H9 (cell line): ENCODE measurements around the gene SERPINB2. TPM values are rescaled to one million over a fixed set of nuclear protein-coding genes. Genes with fewer than 3 reads are reported as not detected.

ENCODE experiments used
- DNase-seq: peaks from one replicate; pipeline ENCODE4 v3.0.0-alpha.2; 2017
- H2AFZ ChIP-seq: one replicate; pipeline ENCODE4 v1.6.1; 2013; ENCODE audit warnings: mild to moderate bottlenecking, low read length, control low read depth, moderate library complexity
- H2AK5ac ChIP-seq: 2 replicates; pipeline ENCODE4 v1.6.1; 2013; ENCODE audit warnings: low read length, control low read depth, mixed read lengths; ENCODE audit not compliant: insufficient read length
- H2BK120ac ChIP-seq: one replicate; pipeline ENCODE4 v1.6.1; 2013; ENCODE audit warnings: low read depth, mild to moderate bottlenecking, low read length, control low read depth, inconsistent platforms; ENCODE audit not compliant: poor library complexity, severe bottlenecking
- H2BK12ac ChIP-seq: 2 replicates; pipeline ENCODE4 v1.6.1; 2013; ENCODE audit warnings: low read length, control low read depth, mixed read lengths, low read depth; ENCODE audit not compliant: insufficient read length
- H2BK15ac ChIP-seq: 2 replicates; pipeline ENCODE4 v1.6.1; 2013; ENCODE audit warnings: low read depth, low read length, control low read depth
- H2BK20ac ChIP-seq: one replicate; pipeline ENCODE4 v1.6.1; 2013; ENCODE audit warnings: low read depth, mild to moderate bottlenecking, low read length, control low read depth, inconsistent platforms; ENCODE audit not compliant: poor library complexity, severe bottlenecking
- H2BK5ac ChIP-seq: 2 replicates; pipeline ENCODE4 v1.6.1; 2013; ENCODE audit warnings: low read length, control low read depth, mixed read lengths; ENCODE audit not compliant: insufficient read length
- H3K14ac ChIP-seq: 2 replicates; pipeline ENCODE4 v1.6.1; 2013; ENCODE audit warnings: low read length, control low read depth; ENCODE audit not compliant: insufficient read depth
- H3K18ac ChIP-seq: 2 replicates; pipeline ENCODE4 v1.6.1; 2013; ENCODE audit warnings: low read depth, mild to moderate bottlenecking, mixed read lengths, low read length, control low read depth; ENCODE audit not compliant: insufficient read length
- H3K23ac ChIP-seq: 2 replicates; pipeline ENCODE4 v1.6.1; 2013; ENCODE audit warnings: low read length, control low read depth, mixed read lengths, low read depth; ENCODE audit not compliant: insufficient read length
- H3K23me2 ChIP-seq: 2 replicates; pipeline ENCODE4 v1.6.1; 2013; ENCODE audit warnings: low read depth, mild to moderate bottlenecking, mixed read lengths, low read length, control low read depth; ENCODE audit not compliant: insufficient read length, poor library complexity, severe bottlenecking
- H3K27ac ChIP-seq: 2 replicates; pipeline ENCODE4 v1.5.1; 2013; ENCODE audit warnings: low read length, control low read depth, mixed read lengths, low read depth; ENCODE audit not compliant: insufficient read length
- H3K27me3 ChIP-seq: 2 replicates; pipeline ENCODE4 v1.6.1; 2013; ENCODE audit warnings: low read length, control low read depth, inconsistent platforms; ENCODE audit not compliant: insufficient read depth
- H3K4ac ChIP-seq: 2 replicates; pipeline ENCODE4 v1.6.1; 2013; ENCODE audit warnings: low read depth, mild to moderate bottlenecking, control low read depth, inconsistent platforms, low read length, moderate library complexity
- H3K4me1 ChIP-seq: 2 replicates; pipeline ENCODE4 v1.6.1; 2013; ENCODE audit warnings: low read length, control low read depth, inconsistent platforms; ENCODE audit not compliant: insufficient read depth
- H3K4me2 ChIP-seq: 2 replicates; pipeline ENCODE4 v1.6.1; 2013; ENCODE audit warnings: low read length, control low read depth, mixed read lengths; ENCODE audit not compliant: insufficient read length, insufficient read depth
- H3K56ac ChIP-seq: 2 replicates; pipeline ENCODE4 v1.6.1; 2013; ENCODE audit warnings: low read depth, mild to moderate bottlenecking, mixed read lengths, low read length, control low read depth; ENCODE audit not compliant: insufficient read length
- H3K79me1 ChIP-seq: 2 replicates; pipeline ENCODE4 v1.6.1; 2013; ENCODE audit warnings: low read depth, mild to moderate bottlenecking, moderate library complexity, low read length, control low read depth, inconsistent platforms; ENCODE audit not compliant: insufficient read depth, poor library complexity, severe bottlenecking
- H3K79me2 ChIP-seq: 2 replicates; pipeline ENCODE4 v1.6.1; 2013; ENCODE audit warnings: low read length, control low read depth, inconsistent platforms; ENCODE audit not compliant: insufficient read depth
- H3K9ac ChIP-seq: 2 replicates; pipeline ENCODE4 v1.6.1; 2013; ENCODE audit warnings: low read length, control low read depth, mixed read lengths; ENCODE audit not compliant: insufficient read length; ENCODE audit errors: extremely low read depth
- H3K9me3 ChIP-seq: one replicate; pipeline ENCODE4 v1.6.1; 2013; ENCODE audit warnings: low read depth, low read length, inconsistent platforms; ENCODE audit not compliant: control insufficient read depth
- H3T11ph ChIP-seq: one replicate; pipeline ENCODE4 v1.6.1; 2013; ENCODE audit warnings: mild to moderate bottlenecking, low read length, control low read depth, inconsistent platforms
- H4K20me1 ChIP-seq: one replicate; pipeline ENCODE4 v1.6.1; 2013; ENCODE audit not compliant: control insufficient read depth, insufficient read length, insufficient read depth
- H4K5ac ChIP-seq: 2 replicates; pipeline ENCODE4 v1.6.1; 2013; ENCODE audit warnings: low read depth, mild to moderate bottlenecking, mixed read lengths, low read length, control low read depth; ENCODE audit not compliant: insufficient read length
- H4K8ac ChIP-seq: replicated peaks from 2 replicates; pipeline ENCODE4 v1.6.1; 2013; ENCODE audit warnings: low read length, control low read depth, mixed read lengths, low read depth; ENCODE audit not compliant: insufficient read length
- H4K91ac ChIP-seq: 2 replicates; pipeline ENCODE4 v1.6.1; 2013; ENCODE audit warnings: low read depth, mild to moderate bottlenecking, moderate library complexity, mixed read lengths, low read length, control low read depth; ENCODE audit not compliant: insufficient read length
- H3K27ac Mint-ChIP-seq, 3 experiments: 2 replicates in 2 of 3; 3 replicates in 1 of 3; pipeline ENCODE4 v1.8.0; 2020 to 2021; ENCODE audit warnings: mixed read lengths in 3 of 3, mild to moderate bottlenecking in 1 of 3, moderate library complexity in 1 of 3
- H3K27me3 Mint-ChIP-seq: 2 replicates; pipeline ENCODE4 v1.8.0; 2021; ENCODE audit warnings: low read depth, mild to moderate bottlenecking, moderate library complexity, mixed read lengths
- H3K36me3 Mint-ChIP-seq, 3 experiments: 2 replicates in 2 of 3; 3 replicates in 1 of 3; pipeline ENCODE4 v1.8.0; 2020 to 2021; ENCODE audit warnings: low read depth in 3 of 3, mixed read lengths in 3 of 3; ENCODE audit not compliant: insufficient read depth in 1 of 3
- H3K4me1 Mint-ChIP-seq, 2 experiments: 2 replicates each; pipeline ENCODE4 v1.8.0; 2020; ENCODE audit warnings: mixed read lengths in 2 of 2
- H3K4me3 Mint-ChIP-seq, 2 experiments: 2 replicates in 1 of 2; 3 replicates in 1 of 2; pipeline ENCODE4 v1.8.0; 2020 to 2021; ENCODE audit warnings: mild to moderate bottlenecking in 2 of 2, mixed read lengths in 2 of 2, moderate library complexity in 1 of 2
- H3K9me3 Mint-ChIP-seq, 2 experiments: 2 replicates in 1 of 2; 3 replicates in 1 of 2; pipeline ENCODE4 v1.8.0; 2020; ENCODE audit warnings: mild to moderate bottlenecking in 2 of 2, mixed read lengths in 2 of 2, moderate library complexity in 1 of 2
- CTCF ChIP-seq: fragments of 200-600 bp; sonication (generic); conservative IDR thresholded peaks from 3 replicates; pipeline ENCODE4 v1.8.0; 2021; ENCODE audit warnings: antibody characterized with exemption, mild to moderate bottlenecking
- WGBS: extraction: QIAGEN DNeasy Blood & Tissue Kit; methylation state at CpG from one replicate; pipeline ENCODE4 v1.1.7; 2013; ENCODE audit warnings: missing lambda C conversion rate, low lambda C conversion rate, mixed read lengths; ENCODE audit not compliant: insufficient read length; ENCODE audit errors: extremely low coverage; 5-methylcytosine and 5-hydroxymethylcytosine counted together
- total RNA-seq: library from RNA; stranded (reverse); gene quantifications from 2 replicates; pipeline ENCODE4 v1.2.1, GENCODE V29; 2021

SERPINB2 gene
- total RNA-seq, 1 experiment from 2014 or later, result not detected

GRCh38 chr18:63888470-63889190 lies 1.1 kb downstream of the SERPINB2 start:
- TF ChIP-seq CTCF, result no peak
- H3K27ac ChIP-seq, result no peak overlapping the region

More at GRCh38 chr18:63888470-63889190, 1.1 kb downstream of the SERPINB2 start:
- no peaks in the 10 kb centered on the region for H3K4me1 ChIP-seq
- no peak for DNase-seq
- H2AK5ac ChIP-seq, result no peak overlapping the region
- H3K36me3 Mint-ChIP-seq, result no peaks in the 10 kb centered on the region
- no peaks in the 10 kb centered on the region for H3K9me3 Mint-ChIP-seq
- no peak overlapping the region for H2BK120ac ChIP-seq
- H2BK20ac ChIP-seq, result no peak overlapping the region
- H3K4me3 Mint-ChIP-seq, result no peak overlapping the region
- no peak overlapping the region for H4K5ac ChIP-seq
- H3K4ac ChIP-seq, result no peak overlapping the region
- H4K20me1 ChIP-seq, result no peaks in the 10 kb centered on the region
- no peak overlapping the region for H3K9ac ChIP-seq
- no peaks in the 10 kb centered on the region for H3K4me1 Mint-ChIP-seq
- no peak overlapping the region for H2BK15ac ChIP-seq
- H2BK12ac ChIP-seq, result no peak overlapping the region
- no peaks in the 10 kb centered on the region for H3K23me2 ChIP-seq
- no CpG with 5 or more reads among the region's 1 CpG for WGBS
- H3K79me1 ChIP-seq, result no peaks in the 10 kb centered on the region
- H3K14ac ChIP-seq, result no peak overlapping the region
- H4K8ac ChIP-seq, result no peak overlapping the region
- H3K23ac ChIP-seq, result no peak overlapping the region
- no peak overlapping the region for H2BK5ac ChIP-seq
- no peak overlapping the region for H3K4me2 ChIP-seq
- no peaks in the 10 kb centered on the region for H3K9me3 ChIP-seq
- H2AFZ ChIP-seq, result no peak overlapping the region
- H4K91ac ChIP-seq, result no peak overlapping the region
- H3K27me3 Mint-ChIP-seq, result no peaks in the 10 kb centered on the region
- H3K27ac Mint-ChIP-seq, result no peak overlapping the region; a peak in 1 of 7 replicates
- H3T11ph ChIP-seq, result no peak overlapping the region
- H3K56ac ChIP-seq, result no peak overlapping the region
- no peaks in the 10 kb centered on the region for H3K27me3 ChIP-seq
- H3K18ac ChIP-seq, result no peak overlapping the region
- no peaks in the 10 kb centered on the region for H3K79me2 ChIP-seq
